HG02678 (cell line): ENCODE measurements around the gene ADISSP.

ENCODE experiments used
- ATAC-seq: cut with Tn5 transposase; IDR thresholded peaks from one replicate; pipeline ENCODE4 v1.9.1; 2021; ENCODE audit warnings: mild to moderate bottlenecking, moderate library complexity; ENCODE audit not compliant: unreplicated experiment

The ADISSP gene

GRCh38 chr20:3755814-3756480, 11.6 kb downstream of the ADISSP start:
- no peak for ATAC-seq

GRCh38 chr20:3755269-3755668, 12.3 kb downstream of the ADISSP start:
- ATAC-seq, result no peak

- no peak for ATAC-seq
Observed at GRCh38 chr20:3754276-3754630, 13.3 kb downstream of the ADISSP start.

GRCh38 chr20:3753501-3754275, 13.9 kb downstream of the ADISSP start:
- no peak for ATAC-seq

GRCh38 chr20:3753098-3753497, 14.5 kb downstream of the ADISSP start:
- no peak for ATAC-seq

GRCh38 chr20:3752386-3752759, 15.2 kb downstream of the ADISSP start:
- no peak for ATAC-seq

- ATAC-seq, result no peak
Observed at GRCh38 chr20:3751675-3752385, 15.7 kb downstream of the ADISSP start.

GRCh38 chr20:3751305-3751674, 16.3 kb downstream of the ADISSP start:
- ATAC-seq, result no peak

- no peak for ATAC-seq
Observed at GRCh38 chr20:3749689-3750531, 17.6 kb downstream of the ADISSP start.

GRCh38 chr20:3749087-3749688, 18.4 kb downstream of the ADISSP start:
- ATAC-seq, result no peak

GRCh38 chr20:3748073-3748472, 19.5 kb downstream of the ADISSP start:
- no peak for ATAC-seq

GRCh38 chr20:3747471-3747870, 20.1 kb downstream of the ADISSP start:
- no peak for ATAC-seq

- ATAC-seq, result no peak
Observed at GRCh38 chr20:3745686-3746173, 21.8 kb downstream of the ADISSP start.

GRCh38 chr20:3744806-3745685, 22.5 kb downstream of the ADISSP start:
- ATAC-seq, result no peak

GRCh38 chr20:3744037-3744436, 23.5 kb downstream of the ADISSP start:
- ATAC-seq, result no peak

GRCh38 chr20:3743251-3743650, 24.3 kb downstream of the ADISSP start:
- no peak for ATAC-seq

GRCh38 chr20:3741836-3742458, 25.6 kb downstream of the ADISSP start:
- no peak for ATAC-seq

- ATAC-seq, result no peak
Observed at GRCh38 chr20:3740615-3741301, 26.8 kb downstream of the ADISSP start.
